DND-41 (cell line): ENCODE measurements around the gene ATP6V1B1.

Experiments
- ATAC-seq: fragments of 200-7000 bp; cut with Tn5 transposase; 3 replicates; pipeline ENCODE4 v1.9.1; 2021; ENCODE audit warnings: low read depth; ENCODE audit not compliant: insufficient read depth
- DNase-seq: peaks from one replicate; pipeline ENCODE4 v3.0.0-alpha.2; 2020
- H2AFZ ChIP-seq: 2 replicates; pipeline ENCODE4 v1.6.0; 2012; ENCODE audit warnings: low read depth, low read length
- H3K27ac ChIP-seq: 2 replicates; pipeline ENCODE4 v1.5.1; 2012; ENCODE audit warnings: low read length, inconsistent platforms
- H3K27me3 ChIP-seq: fragments of 200-600 bp; sonication (generic); 2 replicates; pipeline ENCODE4 v1.6.0; 2012; ENCODE audit warnings: low read length, mild to moderate bottlenecking, inconsistent platforms; ENCODE audit not compliant: insufficient read depth, poor library complexity
- H3K36me3 ChIP-seq: 2 replicates; pipeline ENCODE4 v1.5.1; 2012; ENCODE audit warnings: low read length, inconsistent platforms; ENCODE audit not compliant: insufficient read depth
- H3K4me1 ChIP-seq: 2 replicates; pipeline ENCODE4 v1.5.1; 2012; ENCODE audit warnings: mild to moderate bottlenecking, low read length; ENCODE audit not compliant: insufficient read depth
- H3K4me2 ChIP-seq: 2 replicates; pipeline ENCODE4 v1.6.0; 2012; ENCODE audit warnings: mild to moderate bottlenecking, moderate library complexity, low read length, inconsistent platforms; ENCODE audit not compliant: insufficient read depth
- H3K4me3 ChIP-seq, 2 experiments: fragments of 200-600 bp in 1 of 2; shearing (Covaris generic) in 1 of 2; 2 replicates each; pipeline ENCODE4 v1.5.1; 2012 to 2016; ENCODE audit warnings: inconsistent platforms in 2 of 2, low read length in 2 of 2, mild to moderate bottlenecking in 2 of 2, low read depth in 1 of 2, moderate library complexity in 1 of 2
- H3K79me2 ChIP-seq: 2 replicates; pipeline ENCODE4 v1.6.0; 2012; ENCODE audit warnings: low read length, inconsistent platforms; ENCODE audit not compliant: insufficient read depth
- H3K9ac ChIP-seq: 2 replicates; pipeline ENCODE4 v1.6.0; 2012; ENCODE audit warnings: low read depth, mild to moderate bottlenecking, inconsistent platforms, low read length, moderate library complexity
- H3K9me3 ChIP-seq: 2 replicates; pipeline ENCODE4 v1.5.1; 2012; ENCODE audit warnings: low read length, moderate library complexity, mild to moderate bottlenecking, inconsistent platforms; ENCODE audit not compliant: insufficient read depth, severe bottlenecking
- H4K20me1 ChIP-seq: 2 replicates; pipeline ENCODE4 v1.6.0; 2012; ENCODE audit warnings: low read length; ENCODE audit not compliant: insufficient read depth
- EZH2 ChIP-seq: IDR thresholded peaks from 3 replicates; pipeline ENCODE4 v1.6.1; 2012; ENCODE audit warnings: borderline replicate concordance, low read depth, mild to moderate bottlenecking, moderate library complexity, low read length, inconsistent platforms; ENCODE audit not compliant: severe bottlenecking
- TF ChIP-seq, protein P1 (sequence below): IDR thresholded peaks from 2 replicates; pipeline ENCODE4 v1.5.1; 2012; ENCODE audit warnings: borderline replicate concordance, low read length, moderate library complexity, mild to moderate bottlenecking; ENCODE audit not compliant: poor library complexity, severe bottlenecking; ENCODE audit errors: extremely low read depth

The ATP6V1B1 gene

GRCh38 chr2:70902067-70902442 is 33.6 kb upstream of the ATP6V1B1 start:
- Histone ChIP-seq H3K27me3 (peaks cover 6% of the 10 kb centered on the region), H3K4me2 (no peak overlapping the region), H2AFZ (no peak overlapping the region), H4K20me1 (no peaks in the 10 kb centered on the region; the same call in 1 of the 2 replicates), H3K4me3 (no peak overlapping the region), H3K27ac (no peak overlapping the region), H3K9me3 (no peaks in the 10 kb centered on the region), H3K9ac (no peak overlapping the region), H3K36me3 (no peaks in the 10 kb centered on the region), H3K79me2 (no peaks in the 10 kb centered on the region), H3K4me1 (no peaks in the 10 kb centered on the region)
- TF ChIP-seq, protein P1, sequence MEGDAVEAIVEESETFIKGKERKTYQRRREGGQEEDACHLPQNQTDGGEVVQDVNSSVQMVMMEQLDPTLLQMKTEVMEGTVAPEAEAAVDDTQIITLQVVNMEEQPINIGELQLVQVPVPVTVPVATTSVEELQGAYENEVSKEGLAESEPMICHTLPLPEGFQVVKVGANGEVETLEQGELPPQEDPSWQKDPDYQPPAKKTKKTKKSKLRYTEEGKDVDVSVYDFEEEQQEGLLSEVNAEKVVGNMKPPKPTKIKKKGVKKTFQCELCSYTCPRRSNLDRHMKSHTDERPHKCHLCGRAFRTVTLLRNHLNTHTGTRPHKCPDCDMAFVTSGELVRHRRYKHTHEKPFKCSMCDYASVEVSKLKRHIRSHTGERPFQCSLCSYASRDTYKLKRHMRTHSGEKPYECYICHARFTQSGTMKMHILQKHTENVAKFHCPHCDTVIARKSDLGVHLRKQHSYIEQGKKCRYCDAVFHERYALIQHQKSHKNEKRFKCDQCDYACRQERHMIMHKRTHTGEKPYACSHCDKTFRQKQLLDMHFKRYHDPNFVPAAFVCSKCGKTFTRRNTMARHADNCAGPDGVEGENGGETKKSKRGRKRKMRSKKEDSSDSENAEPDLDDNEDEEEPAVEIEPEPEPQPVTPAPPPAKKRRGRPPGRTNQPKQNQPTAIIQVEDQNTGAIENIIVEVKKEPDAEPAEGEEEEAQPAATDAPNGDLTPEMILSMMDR, result no peak
- no peak for TF ChIP-seq EZH2
- DNase-seq (no peak), ATAC-seq (no peak)

GRCh38 chr2:70902579-70902978 is 33.1 kb upstream of the ATP6V1B1 start:
- no peaks in the 10 kb centered on the region; the same call in 1 of the 2 replicates for H4K20me1 ChIP-seq
- no peak overlapping the region for H3K4me2 ChIP-seq
- H3K36me3 ChIP-seq, result no peaks in the 10 kb centered on the region
- no peaks in the 10 kb centered on the region for H3K9me3 ChIP-seq
- ATAC-seq (no peak), DNase-seq (no peak)
- no peak overlapping the region for H3K27ac ChIP-seq
- no peaks in the 10 kb centered on the region for H3K79me2 ChIP-seq
- no peak overlapping the region for H3K4me3 ChIP-seq
- H3K4me1 ChIP-seq, result no peaks in the 10 kb centered on the region
- no peak for TF ChIP-seq EZH2
- TF ChIP-seq, protein P1, result no peak
- no peak overlapping the region for H2AFZ ChIP-seq
- H3K27me3 ChIP-seq, result peaks cover 6% of the 10 kb centered on the region
- no peak overlapping the region for H3K9ac ChIP-seq

- Histone ChIP-seq H3K4me2 (no peak overlapping the region), H3K27ac (no peak overlapping the region), H3K9me3 (no peaks in the 10 kb centered on the region), H3K27me3 (peaks cover 2% of the 10 kb centered on the region), H3K79me2 (no peaks in the 10 kb centered on the region), H4K20me1 (no peaks in the 10 kb centered on the region), H3K4me1 (no peaks in the 10 kb centered on the region), H3K9ac (no peak overlapping the region), H3K36me3 (no peaks in the 10 kb centered on the region), H3K4me3 (no peak overlapping the region), H2AFZ (no peak overlapping the region)
- ATAC-seq, result no peak
- no peak for TF ChIP-seq EZH2
- TF ChIP-seq, protein P1, result no peak
- no peak for DNase-seq
Measured at GRCh38 chr2:70903171-70903570, 32.5 kb upstream of the ATP6V1B1 start.

- no peaks in the 10 kb centered on the region for H3K4me1 ChIP-seq
- no peaks in the 10 kb centered on the region for H3K27me3 ChIP-seq
- H3K36me3 ChIP-seq, result no peaks in the 10 kb centered on the region
- H3K79me2 ChIP-seq, result no peaks in the 10 kb centered on the region
- no peaks in the 10 kb centered on the region for H4K20me1 ChIP-seq
- H3K4me2 ChIP-seq, result no peak overlapping the region
- no peak for TF ChIP-seq EZH2
- TF ChIP-seq, protein P1, result no peak
- no peaks in the 10 kb centered on the region for H3K9me3 ChIP-seq
- ATAC-seq (no peak), DNase-seq (no peak)
- no peak overlapping the region for H3K27ac ChIP-seq
- H3K4me3 ChIP-seq, result no peak overlapping the region
- H2AFZ ChIP-seq, result no peak overlapping the region
- no peak overlapping the region for H3K9ac ChIP-seq
Measured at GRCh38 chr2:70903641-70904340, 31.9 kb upstream of the ATP6V1B1 start.
